SK-N-SH treated with all-trans-retinoic acid at 6 μM for 48 hours (cell line): ENCODE data around the gene RUNX3.

ENCODE experiments used
- ARNTL ChIP-seq: fragments of 450-650 bp; formaldehyde crosslinking; IDR thresholded peaks from 2 replicates; pipeline ENCODE4 v1.5.0; 2020; ENCODE audit warnings: low read depth, mild to moderate bottlenecking, moderate library complexity, borderline replicate concordance
- BACH2 ChIP-seq: fragments of 250-450 bp; sonication (Bioruptor Pico); IDR thresholded peaks from 2 replicates; pipeline ENCODE4 v1.9.0; 2021; ENCODE audit warnings: mild to moderate bottlenecking, borderline replicate concordance
- ESRRG ChIP-seq: fragments of 250-450 bp; sonication (Bioruptor Pico); IDR thresholded peaks from 2 replicates; pipeline ENCODE4 v1.6.1; 2021; ENCODE audit warnings: mild to moderate bottlenecking
- GLIS3 ChIP-seq: fragments of 250-450 bp; sonication (Bioruptor Pico); IDR thresholded peaks from 2 replicates; pipeline ENCODE4 v1.5.0; 2020; ENCODE audit warnings: mild to moderate bottlenecking, moderate library complexity
- ISL1 ChIP-seq: fragments of 250-450 bp; sonication (Bioruptor Pico); IDR thresholded peaks from 2 replicates; pipeline ENCODE4 v2.1.2; 2022; ENCODE audit warnings: mild to moderate bottlenecking, moderate library complexity
- PPARA ChIP-seq: fragments of 250-450 bp; sonication (Bioruptor Pico); IDR thresholded peaks from 2 replicates; pipeline ENCODE4 v1.5.0; 2020; ENCODE audit warnings: mild to moderate bottlenecking, borderline replicate concordance
- RARB ChIP-seq: fragments of 250-450 bp; sonication (Bioruptor Pico); IDR thresholded peaks from 2 replicates; pipeline ENCODE4 v1.8.0; 2021; ENCODE audit warnings: mild to moderate bottlenecking, moderate library complexity
- SNAI2 ChIP-seq: fragments of 250-450 bp; sonication (Bioruptor Pico); IDR thresholded peaks from 2 replicates; pipeline ENCODE4 v1.5.0; 2020; ENCODE audit warnings: mild to moderate bottlenecking, moderate library complexity
- TCF4 ChIP-seq: fragments of 250-450 bp; sonication (Bioruptor Pico); IDR thresholded peaks from 2 replicates; pipeline ENCODE4 v1.8.0; 2021; ENCODE audit warnings: mild to moderate bottlenecking, moderate library complexity, borderline replicate concordance
- ZC3H10 ChIP-seq: fragments of 250-450 bp; sonication (Bioruptor Pico); IDR thresholded peaks from 2 replicates; pipeline ENCODE4 v1.5.1; 2021; ENCODE audit warnings: mild to moderate bottlenecking, moderate library complexity
- ZFP3 ChIP-seq: fragments of 250-450 bp; sonication (Bioruptor Pico); IDR thresholded peaks from 2 replicates; pipeline ENCODE4 v1.5.0; 2020; ENCODE audit warnings: mild to moderate bottlenecking, moderate library complexity
- ZFP30 ChIP-seq: fragments of 450-650 bp; formaldehyde crosslinking; IDR thresholded peaks from 2 replicates; pipeline ENCODE4 v1.5.0; 2022; ENCODE audit warnings: mild to moderate bottlenecking, moderate library complexity
- TF ChIP-seq, protein P1 (sequence below): fragments of 250-450 bp; sonication (Bioruptor Pico); IDR thresholded peaks from 2 replicates; pipeline ENCODE4 v1.8.0; 2020; ENCODE audit warnings: mild to moderate bottlenecking, moderate library complexity, borderline replicate concordance

DNA sequence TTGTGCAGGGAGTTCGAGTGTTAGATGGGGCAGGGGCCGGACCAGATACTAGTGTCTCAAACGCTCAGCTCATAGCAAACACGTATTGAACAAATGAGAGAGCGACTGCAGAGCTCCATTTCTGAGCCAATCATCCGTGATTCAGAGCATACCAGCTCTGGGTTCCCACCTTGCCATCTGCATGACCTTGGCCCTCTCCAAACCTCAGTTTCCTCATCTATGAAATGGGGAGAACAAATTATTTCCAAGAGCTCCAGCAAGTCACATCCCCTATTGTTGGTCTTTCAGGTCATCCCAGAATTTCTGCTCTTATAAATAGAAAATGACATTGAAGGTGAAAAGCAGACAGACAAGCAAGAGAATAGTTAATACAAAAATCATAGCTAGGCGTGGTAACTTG lies 10.2 kb upstream of the RUNX3 start:
- no peak for TF ChIP-seq ZC3H10 (CRISPR knock-in tag)
- TF ChIP-seq ARNTL: no peak
- TF ChIP-seq RARB: no peak
- TF ChIP-seq TCF4 (CRISPR knock-in tag): no peak
- TF ChIP-seq, protein P1, sequence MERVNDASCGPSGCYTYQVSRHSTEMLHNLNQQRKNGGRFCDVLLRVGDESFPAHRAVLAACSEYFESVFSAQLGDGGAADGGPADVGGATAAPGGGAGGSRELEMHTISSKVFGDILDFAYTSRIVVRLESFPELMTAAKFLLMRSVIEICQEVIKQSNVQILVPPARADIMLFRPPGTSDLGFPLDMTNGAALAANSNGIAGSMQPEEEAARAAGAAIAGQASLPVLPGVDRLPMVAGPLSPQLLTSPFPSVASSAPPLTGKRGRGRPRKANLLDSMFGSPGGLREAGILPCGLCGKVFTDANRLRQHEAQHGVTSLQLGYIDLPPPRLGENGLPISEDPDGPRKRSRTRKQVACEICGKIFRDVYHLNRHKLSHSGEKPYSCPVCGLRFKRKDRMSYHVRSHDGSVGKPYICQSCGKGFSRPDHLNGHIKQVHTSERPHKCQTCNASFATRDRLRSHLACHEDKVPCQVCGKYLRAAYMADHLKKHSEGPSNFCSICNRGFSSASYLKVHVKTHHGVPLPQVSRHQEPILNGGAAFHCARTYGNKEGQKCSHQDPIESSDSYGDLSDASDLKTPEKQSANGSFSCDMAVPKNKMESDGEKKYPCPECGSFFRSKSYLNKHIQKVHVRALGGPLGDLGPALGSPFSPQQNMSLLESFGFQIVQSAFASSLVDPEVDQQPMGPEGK (CRISPR knock-in tag): no peak
- no peak for TF ChIP-seq ZFP3 (CRISPR knock-in tag)
- TF ChIP-seq PPARA: no peak
- no peak for TF ChIP-seq ESRRG (CRISPR knock-in tag)
- no peak for TF ChIP-seq GLIS3 (CRISPR knock-in tag)
- no peak for TF ChIP-seq BACH2
- no peak for TF ChIP-seq ISL1 (CRISPR knock-in tag)
- TF ChIP-seq SNAI2 (CRISPR knock-in tag): no peak
- TF ChIP-seq ZFP30: no peak
